Liver (tissue), 9 donors: ENCODE data around the gene ARIH1. TPM values are rescaled to one million over a fixed set of nuclear protein-coding genes. Genes with fewer than 3 reads are reported as not detected.
"Not testable (repeated sequence)": the region's sequence is repeated elsewhere in the genome, so short reads cannot be mapped to it uniquely, and the experiment has no call there.

ENCODE experiments used
- DNase-seq: peaks from one replicate; pipeline ENCODE4 v3.0.0-alpha.2; 2017; ENCODE audit warnings: low spot score
- H3K27ac ChIP-seq, 2 donors: one replicate each; pipeline ENCODE4 v1.7.0; 2013; ENCODE audit warnings: inconsistent platforms in 2 of 2, low read length in 2 of 2, control low read depth in 1 of 2, low read depth in 1 of 2, mild to moderate bottlenecking in 1 of 2
- H3K27me3 ChIP-seq, 4 donors: one replicate each; pipeline versions ENCODE4 v1.6.1 to v1.7.0; 2013; ENCODE audit warnings: low read length in 3 of 4, inconsistent platforms in 1 of 4, mild to moderate bottlenecking in 1 of 4, moderate library complexity in 1 of 4; ENCODE audit not compliant: control insufficient read depth in 4 of 4, insufficient read depth in 4 of 4
- H3K36me3 ChIP-seq, 4 donors: one replicate each; pipeline versions ENCODE4 v1.6.1 to v1.7.0; 2013; ENCODE audit warnings: low read length in 3 of 4, mild to moderate bottlenecking in 3 of 4, low read depth in 1 of 4, moderate library complexity in 1 of 4; ENCODE audit not compliant: control insufficient read depth in 4 of 4, insufficient read depth in 3 of 4
- H3K4me1 ChIP-seq, 4 donors: one replicate each; pipeline versions ENCODE4 v1.6.1 to v1.7.0; 2013; ENCODE audit warnings: low read length in 3 of 4, mild to moderate bottlenecking in 3 of 4, moderate library complexity in 1 of 4; ENCODE audit not compliant: control insufficient read depth in 4 of 4, insufficient read depth in 4 of 4
- H3K4me3 ChIP-seq, 3 donors: one replicate each; pipeline versions ENCODE4 v1.6.1 to v1.7.0; 2013; ENCODE audit warnings: low read length in 3 of 3, control low read depth in 1 of 3, low read depth in 1 of 3, mild to moderate bottlenecking in 1 of 3
- H3K9ac ChIP-seq, 2 donors: one replicate each; pipeline ENCODE4 v1.7.0; 2013; ENCODE audit warnings: low read length in 2 of 2, mild to moderate bottlenecking in 2 of 2, moderate library complexity in 2 of 2, control low read depth in 1 of 2, low read depth in 1 of 2
- H3K9me3 ChIP-seq, 4 donors: one replicate each; pipeline versions ENCODE4 v1.6.1 to v1.7.0; 2013; ENCODE audit warnings: low read length in 3 of 4; ENCODE audit not compliant: control insufficient read depth in 4 of 4
- EGR1 ChIP-seq, 2 donors: IDR thresholded peaks; 2 replicates each; pipeline ENCODE4 v1.6.1; 2016 to 2018; ENCODE audit warnings: antibody characterized with exemption in 2 of 2, low read depth in 2 of 2
- FOXA1 ChIP-seq: IDR thresholded peaks from 2 replicates; pipeline ENCODE4 v1.6.1; 2016; ENCODE audit warnings: antibody characterized with exemption
- FOXA2 ChIP-seq: IDR thresholded peaks from 2 replicates; pipeline ENCODE4 v1.6.1; 2016; ENCODE audit warnings: antibody characterized with exemption
- GABPA ChIP-seq, 2 donors: IDR thresholded peaks in 1 of 2; conservative IDR thresholded peaks in 1 of 2; 2 replicates each; pipeline ENCODE4 v1.6.1; 2016; ENCODE audit warnings: antibody characterized with exemption in 2 of 2, mild to moderate bottlenecking in 1 of 2, moderate library complexity in 1 of 2
- HNF4A ChIP-seq, 2 donors: conservative IDR thresholded peaks; 2 replicates each; pipeline ENCODE4 v1.6.1; 2016; ENCODE audit warnings: antibody characterized with exemption in 2 of 2, mild to moderate bottlenecking in 2 of 2
- HNF4G ChIP-seq: IDR thresholded peaks from 2 replicates; pipeline ENCODE4 v1.6.1; 2016; ENCODE audit warnings: antibody characterized with exemption
- JUND ChIP-seq, 2 donors: IDR thresholded peaks; 2 replicates each; pipeline ENCODE4 v1.6.1; 2016; ENCODE audit warnings: antibody characterized with exemption in 2 of 2
- NR2F2 ChIP-seq: IDR thresholded peaks from 2 replicates; pipeline ENCODE4 v1.6.1; 2016; ENCODE audit warnings: antibody characterized with exemption
- RAD21 ChIP-seq, 2 donors: IDR thresholded peaks; 2 replicates each; pipeline ENCODE4 v1.6.1; 2016; ENCODE audit warnings: antibody characterized with exemption in 2 of 2, mild to moderate bottlenecking in 2 of 2
- RXRA ChIP-seq, 2 donors: IDR thresholded peaks; 2 replicates each; pipeline ENCODE4 v1.6.1; 2017 to 2018; ENCODE audit warnings: antibody characterized with exemption in 2 of 2, mild to moderate bottlenecking in 1 of 2
- SP1 ChIP-seq: IDR thresholded peaks from 2 replicates; pipeline ENCODE4 v1.6.1; 2018; ENCODE audit warnings: antibody characterized with exemption, mild to moderate bottlenecking
- TAF1 ChIP-seq: conservative IDR thresholded peaks from 2 replicates; pipeline ENCODE4 v1.6.1; 2016; ENCODE audit warnings: antibody characterized with exemption, mild to moderate bottlenecking
- YY1 ChIP-seq: IDR thresholded peaks from 2 replicates; pipeline ENCODE4 v1.6.1; 2016; ENCODE audit warnings: antibody characterized with exemption, mild to moderate bottlenecking
- ZBTB33 ChIP-seq: IDR thresholded peaks from 2 replicates; pipeline ENCODE4 v1.6.1; 2016; ENCODE audit warnings: antibody characterized with exemption
- WGBS: extraction: QIAGEN DNeasy Blood & Tissue Kit; methylation state at CpG from one replicate; pipeline ENCODE4 v1.1.7; 2013; 5-methylcytosine and 5-hydroxymethylcytosine counted together
- polyA plus RNA-seq, 2 donors: library from polyadenylated mRNA; stranded (reverse) in 1 of 2; unstranded in 1 of 2; fragments of 200-250 nt in 1 of 2; fragments of >200 nt in 1 of 2; fragmentation: Nextera tagmentation in 1 of 2; extraction: Ambion mirVana in 1 of 2; gene quantifications; one replicate each; pipeline versions ENCODE4 v1.2.1 to v1.2.3, GENCODE V29; 2013 to 2015
- total RNA-seq, 2 donors: library from RNA; depleted of rRNA; stranded (reverse); fragments of >200 nt; gene quantifications; one replicate each; pipeline ENCODE4 v1.2.3, GENCODE V29; 2014
- TF ChIP-seq, protein P1 (sequence below): fragments of 150-350 bp; IDR thresholded peaks from 2 replicates; pipeline ENCODE4 v1.5.1; 2017; ENCODE audit warnings: improper control_type of control experiment, low read depth, low read length; ENCODE audit not compliant: missing input control
- TF ChIP-seq, protein P2 (sequence below): IDR thresholded peaks from 2 replicates; pipeline ENCODE4 v1.6.1; 2016; ENCODE audit warnings: antibody characterized with exemption, mild to moderate bottlenecking
- TF ChIP-seq, protein P3 (sequence below): IDR thresholded peaks from 2 replicates; pipeline ENCODE4 v1.6.1; 2016; ENCODE audit warnings: antibody characterized with exemption
- TF ChIP-seq, protein P4 (sequence below): IDR thresholded peaks from 2 replicates; pipeline ENCODE4 v1.6.1; 2016; ENCODE audit warnings: antibody characterized with exemption
- donor health status: healthy.
- donor health status: healthy.
- donor health status: healthy.
- donor health status: healthy.
- donor health status: healthy.

ARIH1 gene
- total and polyA plus RNA-seq, 4 donors = 10.8 to 23.8 (median 18.8) TPM

DNA sequence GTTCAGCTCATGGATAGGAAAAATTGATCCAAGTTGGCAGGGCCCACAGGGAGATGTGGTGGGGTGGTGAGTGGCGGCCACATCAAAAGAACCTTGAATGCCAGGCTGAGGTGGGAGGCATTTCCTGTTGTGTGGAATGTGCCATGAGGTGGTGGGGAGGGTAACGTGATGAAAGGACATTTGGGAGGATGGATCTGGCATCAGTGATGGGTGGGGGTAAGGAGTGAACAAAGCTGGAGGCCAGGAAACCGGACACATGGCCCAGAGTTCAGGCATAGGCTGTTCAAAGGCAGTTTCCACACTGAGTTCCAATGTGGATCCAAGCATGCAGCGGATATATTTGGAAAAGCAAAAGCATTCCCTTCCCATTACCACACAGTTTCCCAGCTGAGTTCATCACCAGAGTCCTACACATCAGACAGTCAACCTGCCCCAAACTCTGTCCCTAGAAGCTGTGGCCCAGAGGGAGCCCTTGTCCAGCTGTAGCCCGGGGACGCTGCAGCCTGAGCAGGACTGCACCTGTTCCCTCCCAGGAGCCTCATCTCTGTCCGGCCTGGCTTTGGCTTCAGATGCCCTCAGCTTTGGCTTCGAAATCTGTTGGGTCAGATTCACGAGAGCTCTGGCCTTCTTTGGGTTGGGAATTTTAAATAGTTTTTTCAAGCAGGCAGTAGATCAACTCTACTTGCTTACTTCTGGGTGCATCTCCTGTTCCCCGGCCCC lies 142.5 kb downstream of the ARIH1 start:
- Histone ChIP-seq H3K36me3 (no peaks in the 10 kb centered on the region), H3K9ac (no peak overlapping the region), H3K4me3 (no peak overlapping the region), H3K27ac (no peak overlapping the region), H3K9me3 (no peaks in the 10 kb centered on the region), H3K4me1 (peaks cover 0 to 4% (median 0%) of the 10 kb centered on the region in 4 donors), H3K27me3 (no peaks in the 10 kb centered on the region)
- 92% methylated on average over 10 of the region's 10 CpGs for WGBS
- no peak for DNase-seq
- TF ChIP-seq NR2F2 (no peak), TAF1 (no peak), RXRA (IDR thresholded peaks at IDR 0.05) (no peak), HNF4A (conservative IDR thresholded peaks at IDR 0.05) (no peak), HNF4G (no peak), EGR1 (IDR thresholded peaks at IDR 0.05; ENCODE audit: low read depth in 2 of 2) (no peak), ZBTB33 (no peak), RAD21 (IDR thresholded peaks at IDR 0.05) (no peak), FOXA1 (no peak), FOXA2 (no peak), JUND (IDR thresholded peaks at IDR 0.05) (no peak), GABPA (IDR thresholded peaks at IDR 0.05 in 1 of 2, conservative IDR thresholded peaks at IDR 0.05 in 1 of 2) (no peak), SP1 (no peak), YY1 (no peak)
- TF ChIP-seq, protein P1, sequence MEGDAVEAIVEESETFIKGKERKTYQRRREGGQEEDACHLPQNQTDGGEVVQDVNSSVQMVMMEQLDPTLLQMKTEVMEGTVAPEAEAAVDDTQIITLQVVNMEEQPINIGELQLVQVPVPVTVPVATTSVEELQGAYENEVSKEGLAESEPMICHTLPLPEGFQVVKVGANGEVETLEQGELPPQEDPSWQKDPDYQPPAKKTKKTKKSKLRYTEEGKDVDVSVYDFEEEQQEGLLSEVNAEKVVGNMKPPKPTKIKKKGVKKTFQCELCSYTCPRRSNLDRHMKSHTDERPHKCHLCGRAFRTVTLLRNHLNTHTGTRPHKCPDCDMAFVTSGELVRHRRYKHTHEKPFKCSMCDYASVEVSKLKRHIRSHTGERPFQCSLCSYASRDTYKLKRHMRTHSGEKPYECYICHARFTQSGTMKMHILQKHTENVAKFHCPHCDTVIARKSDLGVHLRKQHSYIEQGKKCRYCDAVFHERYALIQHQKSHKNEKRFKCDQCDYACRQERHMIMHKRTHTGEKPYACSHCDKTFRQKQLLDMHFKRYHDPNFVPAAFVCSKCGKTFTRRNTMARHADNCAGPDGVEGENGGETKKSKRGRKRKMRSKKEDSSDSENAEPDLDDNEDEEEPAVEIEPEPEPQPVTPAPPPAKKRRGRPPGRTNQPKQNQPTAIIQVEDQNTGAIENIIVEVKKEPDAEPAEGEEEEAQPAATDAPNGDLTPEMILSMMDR = no peak
- TF ChIP-seq, protein P2, sequence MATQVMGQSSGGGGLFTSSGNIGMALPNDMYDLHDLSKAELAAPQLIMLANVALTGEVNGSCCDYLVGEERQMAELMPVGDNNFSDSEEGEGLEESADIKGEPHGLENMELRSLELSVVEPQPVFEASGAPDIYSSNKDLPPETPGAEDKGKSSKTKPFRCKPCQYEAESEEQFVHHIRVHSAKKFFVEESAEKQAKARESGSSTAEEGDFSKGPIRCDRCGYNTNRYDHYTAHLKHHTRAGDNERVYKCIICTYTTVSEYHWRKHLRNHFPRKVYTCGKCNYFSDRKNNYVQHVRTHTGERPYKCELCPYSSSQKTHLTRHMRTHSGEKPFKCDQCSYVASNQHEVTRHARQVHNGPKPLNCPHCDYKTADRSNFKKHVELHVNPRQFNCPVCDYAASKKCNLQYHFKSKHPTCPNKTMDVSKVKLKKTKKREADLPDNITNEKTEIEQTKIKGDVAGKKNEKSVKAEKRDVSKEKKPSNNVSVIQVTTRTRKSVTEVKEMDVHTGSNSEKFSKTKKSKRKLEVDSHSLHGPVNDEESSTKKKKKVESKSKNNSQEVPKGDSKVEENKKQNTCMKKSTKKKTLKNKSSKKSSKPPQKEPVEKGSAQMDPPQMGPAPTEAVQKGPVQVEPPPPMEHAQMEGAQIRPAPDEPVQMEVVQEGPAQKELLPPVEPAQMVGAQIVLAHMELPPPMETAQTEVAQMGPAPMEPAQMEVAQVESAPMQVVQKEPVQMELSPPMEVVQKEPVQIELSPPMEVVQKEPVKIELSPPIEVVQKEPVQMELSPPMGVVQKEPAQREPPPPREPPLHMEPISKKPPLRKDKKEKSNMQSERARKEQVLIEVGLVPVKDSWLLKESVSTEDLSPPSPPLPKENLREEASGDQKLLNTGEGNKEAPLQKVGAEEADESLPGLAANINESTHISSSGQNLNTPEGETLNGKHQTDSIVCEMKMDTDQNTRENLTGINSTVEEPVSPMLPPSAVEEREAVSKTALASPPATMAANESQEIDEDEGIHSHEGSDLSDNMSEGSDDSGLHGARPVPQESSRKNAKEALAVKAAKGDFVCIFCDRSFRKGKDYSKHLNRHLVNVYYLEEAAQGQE = no peak
- TF ChIP-seq, protein P3, sequence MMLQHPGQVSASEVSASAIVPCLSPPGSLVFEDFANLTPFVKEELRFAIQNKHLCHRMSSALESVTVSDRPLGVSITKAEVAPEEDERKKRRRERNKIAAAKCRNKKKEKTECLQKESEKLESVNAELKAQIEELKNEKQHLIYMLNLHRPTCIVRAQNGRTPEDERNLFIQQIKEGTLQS = no peak
- TF ChIP-seq, protein P4, sequence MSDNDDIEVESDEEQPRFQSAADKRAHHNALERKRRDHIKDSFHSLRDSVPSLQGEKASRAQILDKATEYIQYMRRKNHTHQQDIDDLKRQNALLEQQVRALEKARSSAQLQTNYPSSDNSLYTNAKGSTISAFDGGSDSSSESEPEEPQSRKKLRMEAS = no peak

DNA sequence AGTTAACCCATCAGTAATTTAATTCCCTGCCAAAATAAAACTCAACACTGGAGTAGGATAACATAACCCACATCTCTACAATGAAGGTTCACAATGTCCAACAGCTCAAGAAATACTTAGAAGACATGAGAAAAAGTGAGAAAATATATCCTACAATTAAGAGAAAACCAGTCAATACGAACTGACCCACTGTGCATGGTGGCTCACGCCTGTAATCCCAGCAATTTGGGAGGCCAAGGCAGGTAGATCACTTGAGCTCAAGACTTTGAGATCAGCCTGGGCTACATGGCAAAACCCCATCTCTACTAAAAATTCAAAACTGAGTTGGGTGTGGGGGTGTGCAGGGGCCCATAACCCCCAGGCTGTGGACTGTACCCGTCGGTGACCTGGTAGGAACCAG lies 149.7 kb downstream of the ARIH1 start:
- not testable (repeated sequence) for H3K9me3 ChIP-seq, H3K4me1 ChIP-seq, H3K27me3 ChIP-seq, H3K4me3 ChIP-seq, H3K36me3 ChIP-seq, H3K9ac ChIP-seq, H3K27ac ChIP-seq, DNase-seq
- WGBS = 95% methylated on average over 4 of the region's 4 CpGs

DNA sequence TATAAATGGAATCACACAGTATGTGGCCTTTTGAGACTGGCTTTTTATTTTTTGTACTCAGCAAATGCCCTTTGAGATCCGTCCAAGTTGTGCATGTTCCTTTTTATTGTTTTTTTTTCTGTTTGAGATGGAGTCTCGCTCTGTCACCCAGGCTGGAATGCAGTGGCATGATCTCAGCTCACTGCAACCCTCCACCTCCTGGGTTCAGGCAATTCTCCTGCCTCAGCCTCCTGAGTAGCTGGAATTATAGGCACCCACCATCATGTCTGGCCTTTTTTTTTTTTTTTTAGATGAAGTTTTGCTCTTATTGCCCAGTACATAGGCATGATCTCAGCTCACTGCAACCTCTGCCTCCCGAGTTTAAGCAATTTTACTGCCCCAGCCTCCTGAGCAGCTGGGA lies 152.0 kb downstream of the ARIH1 start:
- H3K27me3 ChIP-seq, H3K9me3 ChIP-seq, H3K4me1 ChIP-seq, DNase-seq, H3K9ac ChIP-seq, H3K4me3 ChIP-seq, H3K27ac ChIP-seq, H3K36me3 ChIP-seq: not testable (repeated sequence)
- WGBS = 84% methylated on average over 3 of the region's 3 CpGs
